Measurements from ENCODE around the gene C4orf46.
A peak's percentile ranks its signal among the peaks of the same experiment; 100 is the strongest.
"Not testable (repeated sequence)": the region's sequence is repeated elsewhere in the genome, so short reads cannot be mapped to it uniquely, and the experiment has no call there.

C4orf46 gene

GRCh38 chr4:158670975-158671664 lies 567 bp downstream of the C4orf46 start:
- peak; percentile 91 for DNase-seq
- Histone ChIP-seq H3K4me1 (peaks cover 2% of the 10 kb centered on the region; the same call in 1 of the 2 replicates), H3K4me3 (ENCODE audit: low read depth, low read length) (peak overlapping the region; percentile 88), H3K9me3 (no peaks in the 10 kb centered on the region), H3K27me3 (no peaks in the 10 kb centered on the region), H3K36me3 (peaks cover 11% of the 10 kb centered on the region)
- TF ChIP-seq, protein P1, sequence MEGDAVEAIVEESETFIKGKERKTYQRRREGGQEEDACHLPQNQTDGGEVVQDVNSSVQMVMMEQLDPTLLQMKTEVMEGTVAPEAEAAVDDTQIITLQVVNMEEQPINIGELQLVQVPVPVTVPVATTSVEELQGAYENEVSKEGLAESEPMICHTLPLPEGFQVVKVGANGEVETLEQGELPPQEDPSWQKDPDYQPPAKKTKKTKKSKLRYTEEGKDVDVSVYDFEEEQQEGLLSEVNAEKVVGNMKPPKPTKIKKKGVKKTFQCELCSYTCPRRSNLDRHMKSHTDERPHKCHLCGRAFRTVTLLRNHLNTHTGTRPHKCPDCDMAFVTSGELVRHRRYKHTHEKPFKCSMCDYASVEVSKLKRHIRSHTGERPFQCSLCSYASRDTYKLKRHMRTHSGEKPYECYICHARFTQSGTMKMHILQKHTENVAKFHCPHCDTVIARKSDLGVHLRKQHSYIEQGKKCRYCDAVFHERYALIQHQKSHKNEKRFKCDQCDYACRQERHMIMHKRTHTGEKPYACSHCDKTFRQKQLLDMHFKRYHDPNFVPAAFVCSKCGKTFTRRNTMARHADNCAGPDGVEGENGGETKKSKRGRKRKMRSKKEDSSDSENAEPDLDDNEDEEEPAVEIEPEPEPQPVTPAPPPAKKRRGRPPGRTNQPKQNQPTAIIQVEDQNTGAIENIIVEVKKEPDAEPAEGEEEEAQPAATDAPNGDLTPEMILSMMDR (IDR thresholded peaks at IDR 0.05; ENCODE audit: low read depth, low read length): no peak

DNA sequence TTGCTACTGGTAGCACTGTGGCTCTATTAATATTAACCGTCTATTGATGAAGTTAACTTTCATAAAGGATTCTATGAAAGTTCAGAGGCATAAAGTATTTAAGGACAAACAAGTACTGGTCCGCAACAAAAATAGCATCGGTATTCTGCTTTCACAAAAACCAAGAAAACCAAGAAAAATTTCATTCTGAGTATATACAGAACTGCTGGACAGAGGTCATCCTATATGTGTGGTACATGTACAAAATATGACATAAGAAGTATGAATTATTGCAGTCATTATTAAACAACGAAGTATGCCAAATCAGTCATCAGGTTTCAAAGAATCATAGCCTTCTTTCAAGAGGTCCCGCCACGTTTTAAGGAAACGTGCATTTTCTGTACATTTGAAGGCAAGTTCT lies 2.4 kb downstream of the C4orf46 start:
- H3K9me3 ChIP-seq: no peaks in the 10 kb centered on the region
- H3K36me3 ChIP-seq: peaks cover 27% of the 10 kb centered on the region
- DNase-seq: no peak
- TF ChIP-seq, protein P1 (IDR thresholded peaks at IDR 0.05; ENCODE audit: low read depth, low read length): no peak
- H3K4me3 ChIP-seq (ENCODE audit: low read depth, low read length): no peak overlapping the region
- H3K27me3 ChIP-seq: no peaks in the 10 kb centered on the region
- H3K4me1 ChIP-seq: peaks cover 2% of the 10 kb centered on the region; the same call in 1 of the 2 replicates

DNA sequence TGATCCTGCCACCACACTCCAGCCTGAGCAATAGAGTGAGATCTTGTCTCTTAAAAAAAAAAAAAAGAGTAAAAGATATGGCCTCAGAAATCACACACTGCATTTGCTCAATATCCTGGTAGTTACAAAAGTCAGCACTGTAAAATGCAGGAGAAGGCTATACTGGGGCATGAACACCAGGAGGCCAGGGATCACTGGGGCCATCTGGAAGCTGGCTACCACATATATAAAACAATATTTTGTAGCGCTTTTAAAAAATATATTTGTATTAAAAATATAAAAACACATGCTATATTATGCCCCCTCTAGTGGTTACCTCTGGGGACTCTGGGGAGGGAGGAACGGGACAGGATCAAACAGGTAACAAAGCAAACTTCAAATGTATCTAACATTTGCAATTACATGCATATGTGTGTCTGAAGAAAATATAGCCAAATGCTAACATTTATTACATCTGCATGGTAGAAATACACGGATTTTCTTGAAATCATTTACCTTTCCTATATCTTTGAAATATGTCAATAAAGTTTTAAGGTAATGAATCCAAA lies 4.0 kb downstream of the C4orf46 start:
- TF ChIP-seq, protein P1 (IDR thresholded peaks at IDR 0.05; ENCODE audit: low read depth, low read length): peak; percentile 87
- Histone ChIP-seq H3K9me3 (no peaks in the 10 kb centered on the region), H3K36me3 (peaks cover 27% of the 10 kb centered on the region), H3K27me3 (no peaks in the 10 kb centered on the region), H3K4me3 (ENCODE audit: low read depth, low read length) (no peak overlapping the region), H3K4me1 (no peaks in the 10 kb centered on the region; the same call in 1 of the 2 replicates)
- DNase-seq: peak; percentile 55

GRCh38 chr4:158666892-158667291 lies 4.8 kb downstream of the C4orf46 start:
- H3K4me1 ChIP-seq: no peaks in the 10 kb centered on the region
- no peak for DNase-seq
- no peaks in the 10 kb centered on the region for H3K9me3 ChIP-seq
- no peak overlapping the region for H3K4me3 ChIP-seq (ENCODE audit: low read depth, low read length)
- peaks cover 27% of the 10 kb centered on the region for H3K36me3 ChIP-seq
- TF ChIP-seq, protein P1 (IDR thresholded peaks at IDR 0.05; ENCODE audit: low read depth, low read length): no peak
- H3K27me3 ChIP-seq: no peaks in the 10 kb centered on the region

DNA sequence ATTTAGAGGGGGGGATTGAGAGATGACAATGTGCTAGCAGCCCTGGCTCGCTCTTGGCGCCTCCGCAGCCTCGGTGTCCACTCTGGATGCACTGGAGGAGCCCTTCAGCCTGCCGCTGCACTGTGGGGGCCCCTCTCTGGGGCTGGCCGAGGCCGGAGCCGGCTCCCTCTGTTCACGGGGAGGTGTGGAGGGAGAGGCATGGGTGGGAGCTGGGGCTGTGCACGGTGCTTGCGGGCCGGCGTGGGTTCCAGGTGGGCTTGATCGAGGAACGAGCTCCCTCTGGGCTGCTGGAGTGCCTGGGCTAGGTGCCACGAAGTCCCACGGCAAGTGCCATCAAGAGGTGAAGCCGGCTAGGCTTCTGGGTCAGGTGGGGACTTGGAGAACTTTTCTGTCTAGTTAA lies 6.9 kb downstream of the C4orf46 start:
- Histone ChIP-seq H3K9me3 (no peaks in the 10 kb centered on the region), H3K27me3 (no peaks in the 10 kb centered on the region)

GRCh38 chr4:158663707-158664625 lies 7.7 kb downstream of the C4orf46 start:
- H3K4me1 ChIP-seq; DNase-seq; H3K9me3 ChIP-seq; H3K27me3 ChIP-seq; H3K4me3 ChIP-seq (ENCODE audit: low read depth, low read length): not testable (repeated sequence)
- peaks cover 27% of the 10 kb centered on the region for H3K36me3 ChIP-seq

More for the DNA sequence above, 6.9 kb downstream of the C4orf46 start:
- Histone ChIP-seq H3K4me1 (no peaks in the 10 kb centered on the region), H3K36me3 (peaks cover 27% of the 10 kb centered on the region), H3K4me3 (ENCODE audit: low read depth, low read length) (no peak overlapping the region)
- TF ChIP-seq, protein P1 (IDR thresholded peaks at IDR 0.05; ENCODE audit: low read depth, low read length): no peak
- no peak for DNase-seq

DNA sequence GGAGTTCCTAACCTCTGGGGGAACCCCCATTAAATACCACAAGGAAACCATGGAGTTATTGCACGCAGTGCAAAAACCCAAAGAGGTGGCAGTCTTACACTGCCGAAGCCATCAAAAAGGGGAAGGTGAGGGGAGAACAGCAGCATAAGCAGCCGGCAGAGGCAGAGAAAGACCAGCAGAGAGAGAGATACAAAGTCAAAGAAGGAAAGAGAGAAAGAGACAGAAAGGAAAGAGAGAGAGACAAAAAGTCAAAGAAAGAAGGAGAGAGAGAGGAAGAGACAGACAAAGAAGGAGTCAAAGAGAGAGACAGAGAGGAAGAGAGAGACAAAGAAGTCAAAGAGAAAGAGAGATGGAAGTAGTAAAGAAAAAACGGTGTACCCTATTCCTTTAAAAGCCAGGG lies 8.4 kb downstream of the C4orf46 start:
- H3K4me3 ChIP-seq (ENCODE audit: low read depth, low read length): not testable (repeated sequence)

More for the DNA sequence above, 8.4 kb downstream of the C4orf46 start:
- not testable (repeated sequence) for H3K9me3 ChIP-seq, H3K27me3 ChIP-seq, H3K4me1 ChIP-seq, DNase-seq
- peaks cover 23% of the 10 kb centered on the region for H3K36me3 ChIP-seq

Data from BE2C (cell line).